Lung (tissue), 12 donors: Measurements from ENCODE around the gene PADI2. TPM values are rescaled to one million over a fixed set of nuclear protein-coding genes. Genes with fewer than 3 reads are reported as not detected.

Source experiments
- ATAC-seq: fragments of 200-7000 bp; cut with Tn5 transposase; one replicate; pipeline ENCODE4 v1.9.1; 2020; ENCODE audit warnings: moderate number of reproducible peaks; ENCODE audit not compliant: insufficient read depth, low FRiP score
- DNase-seq, 3 donors: peaks; one replicate each; pipeline ENCODE4 v3.0.0-alpha.2; 2013 to 2017
- H3K27ac ChIP-seq, 2 donors: one replicate each; pipeline ENCODE4 v1.5.1; 2013; ENCODE audit warnings: mild to moderate bottlenecking in 2 of 2, moderate library complexity in 2 of 2, control low read depth in 1 of 2, inconsistent platforms in 1 of 2, low read depth in 1 of 2, low read length in 1 of 2
- H3K27me3 ChIP-seq, 3 donors: one replicate each; pipeline ENCODE4 v1.5.1; 2013; ENCODE audit warnings: low read length in 2 of 3; ENCODE audit not compliant: control insufficient read depth in 3 of 3, insufficient read depth in 3 of 3
- H3K36me3 ChIP-seq, 4 donors: one replicate each; pipeline ENCODE4 v1.5.1; 2013; ENCODE audit warnings: low read length in 4 of 4, mild to moderate bottlenecking in 1 of 4, moderate library complexity in 1 of 4; ENCODE audit not compliant: control insufficient read depth in 4 of 4, insufficient read depth in 4 of 4
- H3K4me1 ChIP-seq, 5 donors: one replicate each; pipeline ENCODE4 v1.5.1; 2013; ENCODE audit warnings: low read length in 5 of 5, mild to moderate bottlenecking in 2 of 5, moderate library complexity in 1 of 5; ENCODE audit not compliant: control insufficient read depth in 5 of 5, insufficient read depth in 5 of 5
- H3K4me3 ChIP-seq: one replicate; pipeline ENCODE4 v1.5.1; 2013; ENCODE audit warnings: mild to moderate bottlenecking, control low read depth, moderate library complexity
- H3K9ac ChIP-seq, 2 donors: one replicate each; pipeline ENCODE4 v1.5.1; 2013; ENCODE audit warnings: low read length in 2 of 2, control low read depth in 1 of 2; ENCODE audit not compliant: insufficient read depth in 1 of 2
- H3K9me3 ChIP-seq, 4 donors: one replicate each; pipeline ENCODE4 v1.5.1; 2013; ENCODE audit warnings: low read length in 3 of 4, mild to moderate bottlenecking in 1 of 4, moderate library complexity in 1 of 4; ENCODE audit not compliant: control insufficient read depth in 4 of 4, insufficient read depth in 3 of 4
- CTCF ChIP-seq: IDR thresholded peaks from 2 replicates; pipeline ENCODE4 v1.5.1; 2012; ENCODE audit warnings: mild to moderate bottlenecking; ENCODE audit errors: control extremely low read depth, extremely low read depth
- WGBS, 2 donors: extraction: QIAGEN DNeasy Blood & Tissue Kit; methylation state at CpG; one replicate each; pipeline ENCODE4 v1.1.7; 2013; 5-methylcytosine and 5-hydroxymethylcytosine counted together
- polyA plus RNA-seq, 2 donors: library from polyadenylated mRNA; stranded (reverse); fragments of 200-250 nt; gene quantifications; one replicate each; pipeline ENCODE4 v1.2.1, GENCODE V29; 2013
- total RNA-seq, 2 donors: library from RNA; depleted of rRNA in 1 of 2; stranded (reverse); fragments of >200 nt in 1 of 2; gene quantifications; one replicate each; pipeline ENCODE4 v1.2.1, GENCODE V29; 2014 to 2021
- donor health status: control.
- donor health status: control.
- donor health status: Bipolar disorder and iron deficiency.
- donor health status: healthy.
- donor health status: DM: yes; HTN: yes; CAD: no.

Gene PADI2
- total and polyA plus RNA-seq, 4 donors, result 1.2 to 12.8 (median 3.4) TPM

DNA sequence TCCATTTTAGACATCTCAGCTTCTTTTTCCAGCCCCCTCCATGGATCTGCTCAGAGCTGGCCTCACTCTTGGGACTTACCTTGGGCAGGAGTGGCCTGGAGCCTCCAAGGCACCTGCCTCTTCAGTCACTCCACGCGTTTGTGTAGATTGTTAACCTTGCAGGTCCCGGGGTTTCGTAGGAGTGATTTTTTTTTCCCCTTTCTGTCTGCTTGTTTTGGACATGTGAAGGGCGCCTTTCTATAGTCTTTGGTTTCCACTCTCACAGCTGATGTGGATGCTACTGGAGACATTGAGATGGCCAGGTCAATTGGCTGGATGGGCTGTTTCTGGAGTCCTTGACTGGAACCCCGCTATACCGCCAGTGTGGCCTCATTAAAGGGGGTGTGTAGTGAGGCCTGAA lies 63.5 kb downstream of the PADI2 start:
- Histone ChIP-seq H3K9ac (no peak overlapping the region), H3K4me1 (peaks cover 2 to 11% (median 6%) of the 10 kb centered on the region in 5 donors), H3K4me3 (no peak overlapping the region), H3K36me3 (no peaks in the 10 kb centered on the region), H3K27me3 (peaks cover 0 to 2% (median 0%) of the 10 kb centered on the region in 3 donors), H3K9me3 (no peaks in the 10 kb centered on the region), H3K27ac (no peak overlapping the region)
- TF ChIP-seq CTCF, result no peak
- 87 to 92% methylated on average over 7 of the region's 7 CpGs for WGBS, 2 donors
- DNase-seq, result no peak
- no peak for ATAC-seq

- H3K4me3 ChIP-seq, result peak within 1 kb of the TSS; percentile 69
- peak within 1 kb of the TSS; percentile 80 to 93 for H3K9ac ChIP-seq
- no peak for TF ChIP-seq CTCF
- DNase-seq (peak; percentile 99 to 100 (median 99)), ATAC-seq (peak; percentile 97)
- H3K27me3 ChIP-seq, result no peaks in the 10 kb centered on the region
- H3K27ac ChIP-seq, result peak within 1 kb of the TSS; percentile 87 to 89
- WGBS, 2 donors, result 1% methylated on average over 44 of the region's 44 CpGs
- H3K4me1 ChIP-seq, result peaks cover 2 to 11% (median 6%) of the 10 kb centered on the region in 5 donors
- H3K9me3 ChIP-seq, result no peaks in the 10 kb centered on the region
- peaks cover 0 to 10% (median 4%) of the 10 kb centered on the region in 4 donors for H3K36me3 ChIP-seq
Measured at GRCh38 chr1:17053685-17054410, 65.4 kb downstream of the PADI2 start, which contains the start of gene SDHB. TSS of gene SDHB (minus strand) at chr1:17054032. CDS start at chr1:17054019, 13 bp downstream.

- TF ChIP-seq CTCF, result no peak
- H3K9me3 ChIP-seq, result no peaks in the 10 kb centered on the region
- peaks cover 0 to 10% (median 4%) of the 10 kb centered on the region in 4 donors for H3K36me3 ChIP-seq
- peak overlapping the region; percentile 87 to 89 for H3K27ac ChIP-seq
- H3K27me3 ChIP-seq, result no peaks in the 10 kb centered on the region
- H3K4me3 ChIP-seq, result peak overlapping the region; percentile 69
- H3K4me1 ChIP-seq, result peaks cover 2 to 11% (median 6%) of the 10 kb centered on the region in 5 donors
- DNase-seq (no peak), ATAC-seq (no peak)
- H3K9ac ChIP-seq, result peak overlapping the region; percentile 80 to 93
- 6 to 7% methylated on average over 12 of the region's 12 CpGs for WGBS, 2 donors
Measured at GRCh38 chr1:17053086-17053684, 66.1 kb downstream of the PADI2 start.
